SU-DHL-6 (cell line): ENCODE results near the gene RAB40B.

Source experiments
- H2AFZ ChIP-seq: fragments of 200-600 bp; sonication (generic); 2 replicates; pipeline ENCODE4 v1.6.1; 2014; ENCODE audit warnings: low read depth, mild to moderate bottlenecking, moderate library complexity, mixed read lengths, antibody characterized with exemption, low read length; ENCODE audit not compliant: severe bottlenecking
- H3F3A ChIP-seq: fragments of 200-600 bp; shearing (Covaris generic); 2 replicates; pipeline ENCODE4 v1.6.0; 2016; ENCODE audit warnings: antibody characterized with exemption, mild to moderate bottlenecking; ENCODE audit not compliant: insufficient read depth
- H3K27ac ChIP-seq: fragments of 200-600 bp; sonication (generic); 2 replicates; pipeline ENCODE4 v1.5.1; 2016; ENCODE audit warnings: low read depth, mild to moderate bottlenecking, low read length, moderate library complexity, mixed read lengths
- H3K27me3 ChIP-seq: fragments of 200-600 bp; sonication (generic), shearing (Covaris generic); 2 replicates; pipeline ENCODE4 v1.6.0; 2014; ENCODE audit warnings: mild to moderate bottlenecking, low read length
- H3K36me3 ChIP-seq: fragments of 200-600 bp; sonication (generic); 2 replicates; pipeline ENCODE4 v1.6.1; 2014; ENCODE audit warnings: mild to moderate bottlenecking, low read length, mixed read lengths
- H3K4me2 ChIP-seq: fragments of 300-600, 200-600 bp; shearing (Covaris generic), sonication (generic); 2 replicates; pipeline ENCODE4 v1.6.0; 2014; ENCODE audit warnings: low read length, low read depth, mild to moderate bottlenecking; ENCODE audit not compliant: poor library complexity, severe bottlenecking
- H3K4me3 ChIP-seq: fragments of 200-600 bp; sonication (generic); 2 replicates; pipeline ENCODE4 v1.5.1; 2014; ENCODE audit warnings: antibody characterized with exemption, low read length, mild to moderate bottlenecking, mixed read lengths; ENCODE audit not compliant: insufficient read depth, poor library complexity, severe bottlenecking
- H3K79me2 ChIP-seq: fragments of 200-600 bp; sonication (generic); 2 replicates; pipeline ENCODE4 v1.6.1; 2014; ENCODE audit warnings: mild to moderate bottlenecking, low read length, moderate library complexity; ENCODE audit not compliant: insufficient read depth
- H3K9ac ChIP-seq: fragments of 200-600 bp; sonication (generic); 2 replicates; pipeline ENCODE4 v1.7.0; 2014; ENCODE audit warnings: mild to moderate bottlenecking, low read length
- H3K9me2 ChIP-seq: fragments of 200-600 bp; sonication (generic); replicated peaks from 2 replicates; pipeline ENCODE4 v1.6.1; 2014; ENCODE audit warnings: low read length; ENCODE audit not compliant: insufficient read depth
- H3K9me3 ChIP-seq: fragments of 200-600 bp; sonication (generic); 2 replicates; pipeline ENCODE4 v1.6.1; 2014; ENCODE audit warnings: low read length, mixed read lengths; ENCODE audit not compliant: insufficient read depth
- H4K20me1 ChIP-seq: fragments of 200-600 bp; sonication (generic); 2 replicates; pipeline ENCODE4 v1.6.1; 2014; ENCODE audit warnings: low read depth, mild to moderate bottlenecking, antibody characterized with exemption, low read length, moderate library complexity, mixed read lengths
- EZH2phosphoT487 ChIP-seq: fragments of 200-600 bp; sonication (generic), shearing (Covaris generic); conservative IDR thresholded peaks from 2 replicates; pipeline ENCODE4 v1.6.1; 2018; ENCODE audit warnings: mild to moderate bottlenecking, antibody characterized with exemption, low read length, moderate library complexity, mixed read lengths
- TF ChIP-seq, protein P1 (sequence below): fragments of 200-600 bp; sonication (generic); IDR thresholded peaks from one replicate; pipeline ENCODE4 v1.5.1; 2017; ENCODE audit warnings: antibody characterized with exemption, mild to moderate bottlenecking, low read length, moderate library complexity; ENCODE audit not compliant: insufficient read depth, poor library complexity, severe bottlenecking

Gene RAB40B

DNA sequence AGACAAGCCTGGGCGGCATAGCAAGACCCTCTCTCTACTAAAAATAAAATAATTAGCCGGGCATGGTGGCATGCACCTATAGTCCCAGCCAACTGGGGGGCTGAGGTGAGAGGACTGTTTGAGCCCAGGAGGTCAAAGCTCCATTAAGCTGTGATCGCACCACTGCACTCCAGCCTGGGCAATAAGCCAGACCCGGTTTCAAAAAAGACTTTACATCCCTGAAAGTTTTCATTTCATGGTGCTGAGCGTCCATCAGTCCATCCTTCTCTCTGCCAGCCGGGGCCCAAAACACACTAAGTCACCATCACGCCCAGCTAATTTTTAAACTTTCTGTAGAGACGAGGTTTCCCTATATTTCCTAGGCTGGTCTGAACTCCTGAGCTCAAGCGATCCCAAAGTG is 10.6 kb downstream of the RAB40B start:
- no peak overlapping the region for H3K4me3 ChIP-seq
- H4K20me1 ChIP-seq = no peaks in the 10 kb centered on the region
- H3K36me3 ChIP-seq = no peaks in the 10 kb centered on the region
- H3K27me3 ChIP-seq = no peaks in the 10 kb centered on the region
- no peak overlapping the region for H3K9ac ChIP-seq
- H3K4me2 ChIP-seq = no peak overlapping the region
- H3K9me2 ChIP-seq = no peaks in the 10 kb centered on the region
- H3F3A ChIP-seq = 0 out of 2 replicates have a peak, but pooled peaks cover 4% of the 10 kb centered on the region
- no peak overlapping the region for H3K27ac ChIP-seq
- TF ChIP-seq EZH2phosphoT487 = no peak
- TF ChIP-seq, protein P1, sequence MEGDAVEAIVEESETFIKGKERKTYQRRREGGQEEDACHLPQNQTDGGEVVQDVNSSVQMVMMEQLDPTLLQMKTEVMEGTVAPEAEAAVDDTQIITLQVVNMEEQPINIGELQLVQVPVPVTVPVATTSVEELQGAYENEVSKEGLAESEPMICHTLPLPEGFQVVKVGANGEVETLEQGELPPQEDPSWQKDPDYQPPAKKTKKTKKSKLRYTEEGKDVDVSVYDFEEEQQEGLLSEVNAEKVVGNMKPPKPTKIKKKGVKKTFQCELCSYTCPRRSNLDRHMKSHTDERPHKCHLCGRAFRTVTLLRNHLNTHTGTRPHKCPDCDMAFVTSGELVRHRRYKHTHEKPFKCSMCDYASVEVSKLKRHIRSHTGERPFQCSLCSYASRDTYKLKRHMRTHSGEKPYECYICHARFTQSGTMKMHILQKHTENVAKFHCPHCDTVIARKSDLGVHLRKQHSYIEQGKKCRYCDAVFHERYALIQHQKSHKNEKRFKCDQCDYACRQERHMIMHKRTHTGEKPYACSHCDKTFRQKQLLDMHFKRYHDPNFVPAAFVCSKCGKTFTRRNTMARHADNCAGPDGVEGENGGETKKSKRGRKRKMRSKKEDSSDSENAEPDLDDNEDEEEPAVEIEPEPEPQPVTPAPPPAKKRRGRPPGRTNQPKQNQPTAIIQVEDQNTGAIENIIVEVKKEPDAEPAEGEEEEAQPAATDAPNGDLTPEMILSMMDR = no peak
- H3K9me3 ChIP-seq = no peaks in the 10 kb centered on the region
- no peaks in the 10 kb centered on the region for H3K79me2 ChIP-seq
- no peak overlapping the region for H2AFZ ChIP-seq

DNA sequence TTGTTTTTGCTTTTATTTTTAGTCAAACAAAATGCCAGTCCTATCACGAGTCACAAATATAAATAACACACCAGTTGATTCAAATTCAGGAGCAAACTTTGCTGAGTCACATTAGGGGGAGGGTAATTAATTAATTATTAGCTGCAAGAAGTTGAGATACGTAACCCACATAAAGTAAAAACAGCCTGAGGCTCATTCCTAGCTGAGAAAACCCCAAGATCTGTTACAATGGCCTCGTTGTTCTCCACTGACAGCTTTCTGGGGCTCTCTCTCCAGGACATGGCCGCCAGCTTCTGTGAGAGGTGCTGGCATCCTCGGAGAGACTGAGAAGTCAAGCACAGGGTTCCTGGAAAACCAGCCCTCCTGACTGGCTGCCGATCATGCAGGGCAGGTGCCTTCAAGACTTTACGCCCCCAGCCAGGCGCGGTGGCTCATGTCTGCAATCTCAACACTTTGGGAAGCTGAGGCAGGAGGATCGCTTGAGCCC is 11.1 kb downstream of the RAB40B start:
- Histone ChIP-seq H3K4me2 (no peak overlapping the region), H3K27ac (no peak overlapping the region), H3K9me2 (no peaks in the 10 kb centered on the region), H3F3A (peaks cover 7% of the 10 kb centered on the region; the same call in 1 of the 2 replicates), H3K36me3 (no peaks in the 10 kb centered on the region), H4K20me1 (no peaks in the 10 kb centered on the region), H3K9ac (no peak overlapping the region), H3K79me2 (no peaks in the 10 kb centered on the region), H3K27me3 (no peaks in the 10 kb centered on the region), H2AFZ (no peak overlapping the region), H3K4me3 (no peak overlapping the region), H3K9me3 (no peaks in the 10 kb centered on the region)
- TF ChIP-seq, protein P1 = no peak
- TF ChIP-seq EZH2phosphoT487 = no peak

DNA sequence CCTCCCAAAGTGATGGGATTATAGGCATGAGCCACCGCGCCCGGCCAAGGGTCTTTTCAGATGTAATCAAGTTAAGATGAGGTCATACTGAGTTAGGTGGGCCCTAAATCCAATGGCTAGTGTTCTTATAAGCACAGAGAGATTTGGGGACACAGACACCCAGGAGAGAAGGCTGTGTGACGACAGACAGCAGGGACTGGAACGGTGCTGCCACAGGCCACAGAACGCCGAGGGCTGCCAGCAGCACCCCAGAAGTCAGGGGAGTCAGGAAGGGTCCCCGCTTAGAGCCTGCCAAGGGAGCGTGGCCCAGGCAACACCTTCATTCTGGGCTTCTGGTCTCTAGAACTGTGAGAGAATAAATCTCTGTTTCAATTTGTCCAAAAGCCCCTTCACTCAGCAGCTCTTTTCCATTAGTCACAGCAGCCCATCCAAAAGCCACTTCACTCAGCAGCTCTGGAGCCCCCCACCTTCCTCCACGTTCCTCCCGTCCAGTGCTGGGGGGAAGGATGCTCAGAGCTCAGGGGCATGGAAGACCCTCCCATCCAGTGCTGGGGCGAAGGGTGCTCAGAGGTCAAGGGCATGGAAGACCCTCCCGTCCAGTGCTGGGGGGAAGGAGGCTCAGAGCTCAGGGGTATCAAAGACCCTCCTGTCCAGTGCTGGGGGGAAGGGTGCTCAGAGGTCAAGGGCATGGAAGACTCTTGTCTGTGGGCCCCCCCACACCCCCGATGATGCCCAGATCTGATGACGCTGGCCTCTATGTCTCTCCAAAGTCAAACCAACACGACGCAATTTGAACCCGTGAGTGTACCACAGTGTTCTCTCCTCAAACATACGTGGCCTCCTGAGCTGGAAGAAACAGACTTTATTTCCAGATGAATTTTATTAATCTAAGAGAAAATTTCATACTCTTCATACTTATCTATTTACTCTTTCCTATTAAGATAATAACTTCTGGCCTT is 11.9 kb downstream of the RAB40B start:
- H3K9me3 ChIP-seq = no peaks in the 10 kb centered on the region

More for the DNA sequence above, 11.9 kb downstream of the RAB40B start:
- TF ChIP-seq, protein P1 = no peak
- no peak for TF ChIP-seq EZH2phosphoT487
- no peaks in the 10 kb centered on the region for H3K36me3 ChIP-seq
- H3K9me2 ChIP-seq = no peaks in the 10 kb centered on the region
- no peak overlapping the region for H2AFZ ChIP-seq
- no peak overlapping the region for H3K27ac ChIP-seq
- no peak overlapping the region for H3K4me2 ChIP-seq
- no peaks in the 10 kb centered on the region for H3K79me2 ChIP-seq
- H3K9ac ChIP-seq = no peak overlapping the region
- no peak overlapping the region for H3K4me3 ChIP-seq
- no peaks in the 10 kb centered on the region for H4K20me1 ChIP-seq
- peaks cover 8% of the 10 kb centered on the region; the same call in 1 of the 2 replicates for H3F3A ChIP-seq
- no peaks in the 10 kb centered on the region for H3K27me3 ChIP-seq
